Bronchial epithelial cell (primary cell): Measurements from ENCODE around the gene MPST. TPM values are rescaled to one million over a fixed set of nuclear protein-coding genes. Genes with fewer than 3 reads are reported as not detected.
A peak's percentile ranks its signal among the peaks of the same experiment; 100 is the strongest.

Experiments
- DNase-seq: peaks from one replicate; pipeline ENCODE4 v3.0.0-alpha.2; 2010; ENCODE audit warnings: low read depth
- FAIRE-seq: peaks from 2 replicates; lab custom pipeline; 2011; peaks lifted over from hg19 to GRCh38; lab: Jason Lieb, UNC
- H3K27me3 ChIP-seq: 2 replicates; pipeline ENCODE4 v1.5.1; 2011; ENCODE audit warnings: low read length; ENCODE audit not compliant: control insufficient read depth, insufficient read depth
- H3K36me3 ChIP-seq: 2 replicates; pipeline ENCODE4 v1.5.1; 2011; ENCODE audit warnings: low read length; ENCODE audit not compliant: control insufficient read depth, insufficient read depth
- H3K4me3 ChIP-seq: 2 replicates; pipeline ENCODE4 v1.5.1; 2011; ENCODE audit warnings: mild to moderate bottlenecking, low read depth, low read length, control low read depth
- CTCF ChIP-seq: IDR thresholded peaks from 2 replicates; pipeline ENCODE4 v1.5.1; 2011; ENCODE audit warnings: mild to moderate bottlenecking, moderate library complexity, low read length, control low read depth, inconsistent platforms; ENCODE audit not compliant: insufficient read depth, severe bottlenecking
- total RNA-seq: library from RNA; depleted of rRNA; stranded (reverse); fragments of >200 nt; gene quantifications from 2 replicates; pipeline ENCODE4 v1.2.1, GENCODE V29; 2014

Gene MPST
- total RNA-seq, 1 donor from 2014 or later = 121 TPM

GRCh38 chr22:36979016-36979910, 40.3 kb upstream of the MPST start:
- H3K4me3 ChIP-seq = no peak overlapping the region
- H3K27me3 ChIP-seq = peaks cover 2% of the 10 kb centered on the region
- DNase-seq (no peak), FAIRE-seq (no peak)
- no peak for TF ChIP-seq CTCF
- no peaks in the 10 kb centered on the region for H3K36me3 ChIP-seq

- peaks cover 2% of the 10 kb centered on the region for H3K27me3 ChIP-seq
- no peak for TF ChIP-seq CTCF
- H3K4me3 ChIP-seq = no peak overlapping the region
- FAIRE-seq = no peak
- DNase-seq = no peak
- no peaks in the 10 kb centered on the region for H3K36me3 ChIP-seq
Observed at GRCh38 chr22:36981247-36981775, 38.2 kb upstream of the MPST start.

GRCh38 chr22:36982136-36982535, 37.4 kb upstream of the MPST start:
- H3K36me3 ChIP-seq = no peaks in the 10 kb centered on the region
- FAIRE-seq (no peak), DNase-seq (no peak)
- TF ChIP-seq CTCF = no peak
- no peak overlapping the region for H3K4me3 ChIP-seq
- no peaks in the 10 kb centered on the region for H3K27me3 ChIP-seq

- no peak for TF ChIP-seq CTCF
- DNase-seq = no peak
- Histone ChIP-seq H3K27me3 (no peaks in the 10 kb centered on the region), H3K36me3 (no peaks in the 10 kb centered on the region), H3K4me3 (no peak overlapping the region)
- FAIRE-seq = no peak
Observed at GRCh38 chr22:36985211-36985889, 34.2 kb upstream of the MPST start.

GRCh38 chr22:36986242-36986821, 33.2 kb upstream of the MPST start:
- peak; percentile 62 for TF ChIP-seq CTCF
- FAIRE-seq = no peak
- no peak overlapping the region for H3K4me3 ChIP-seq
- H3K36me3 ChIP-seq = no peaks in the 10 kb centered on the region
- H3K27me3 ChIP-seq = no peaks in the 10 kb centered on the region
- no peak for DNase-seq
